HL-60 (cell line): ENCODE results near the gene FGF12.

Experiments used
- DNase-seq, 2 experiments: peaks; one replicate each; pipeline ENCODE4 v3.0.0-alpha.2; 2010 to 2020; ENCODE audit warnings: low read depth in 1 of 2, low spot score in 1 of 2
- H3K27ac ChIP-seq: fragments of 250-450 bp; sonication (Bioruptor Pico); replicated peaks from 2 replicates; pipeline ENCODE4 v1.5.1; 2020; ENCODE audit warnings: mild to moderate bottlenecking, moderate library complexity
- H3K27me3 ChIP-seq: fragments of 250-450 bp; sonication (Bioruptor Pico); 2 replicates; pipeline ENCODE4 v1.5.1; 2021; ENCODE audit warnings: mild to moderate bottlenecking, moderate library complexity; ENCODE audit not compliant: insufficient read depth, poor library complexity, severe bottlenecking
- H3K4me3 ChIP-seq: replicated peaks from 2 replicates; pipeline ENCODE4 v1.5.1; 2011; ENCODE audit warnings: mild to moderate bottlenecking, control low read depth, low read length; ENCODE audit not compliant: insufficient read depth
- GABPA ChIP-seq: IDR thresholded peaks from 2 replicates; pipeline ENCODE4 v1.6.1; 2012; ENCODE audit warnings: low read depth
- POLR2AphosphoS5 ChIP-seq: IDR thresholded peaks from 2 replicates; pipeline ENCODE4 v1.6.1; 2012; ENCODE audit warnings: low read depth
- SPI1 ChIP-seq: IDR thresholded peaks from 2 replicates; pipeline ENCODE4 v1.6.1; 2012; ENCODE audit warnings: low read depth, mild to moderate bottlenecking, borderline replicate concordance
- TF ChIP-seq, protein P1 (sequence below): IDR thresholded peaks from one replicate; pipeline ENCODE4 v1.5.1; 2011; ENCODE audit warnings: low read length, control low read depth, inconsistent platforms; ENCODE audit not compliant: insufficient read depth
- TF ChIP-seq, protein P2 (sequence below): IDR thresholded peaks from 2 replicates; pipeline ENCODE4 v1.6.1; 2012; ENCODE audit warnings: low read depth; ENCODE audit not compliant: insufficient replicate concordance

Gene FGF12

DNA sequence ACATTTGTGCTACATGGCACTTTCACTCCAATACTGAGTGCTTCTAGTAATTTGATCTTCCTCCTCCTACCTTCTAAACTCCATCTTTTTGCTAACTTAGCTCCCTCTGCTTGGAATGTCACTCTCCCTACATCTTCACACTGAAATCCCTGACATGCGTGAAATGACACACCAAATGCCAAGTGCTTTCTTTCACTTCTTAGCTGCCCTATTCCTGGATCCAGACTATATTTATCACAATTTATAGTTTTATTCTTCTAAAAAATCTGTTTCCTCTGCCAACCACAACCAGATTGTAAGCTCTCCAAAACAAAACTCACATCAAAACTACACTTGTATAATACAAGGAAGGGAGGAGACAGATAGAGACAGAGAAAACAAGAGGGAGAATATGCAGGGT lies 387.3 kb downstream of the FGF12 start:
- no peak overlapping the region for H3K4me3 ChIP-seq
- TF ChIP-seq, protein P1, sequence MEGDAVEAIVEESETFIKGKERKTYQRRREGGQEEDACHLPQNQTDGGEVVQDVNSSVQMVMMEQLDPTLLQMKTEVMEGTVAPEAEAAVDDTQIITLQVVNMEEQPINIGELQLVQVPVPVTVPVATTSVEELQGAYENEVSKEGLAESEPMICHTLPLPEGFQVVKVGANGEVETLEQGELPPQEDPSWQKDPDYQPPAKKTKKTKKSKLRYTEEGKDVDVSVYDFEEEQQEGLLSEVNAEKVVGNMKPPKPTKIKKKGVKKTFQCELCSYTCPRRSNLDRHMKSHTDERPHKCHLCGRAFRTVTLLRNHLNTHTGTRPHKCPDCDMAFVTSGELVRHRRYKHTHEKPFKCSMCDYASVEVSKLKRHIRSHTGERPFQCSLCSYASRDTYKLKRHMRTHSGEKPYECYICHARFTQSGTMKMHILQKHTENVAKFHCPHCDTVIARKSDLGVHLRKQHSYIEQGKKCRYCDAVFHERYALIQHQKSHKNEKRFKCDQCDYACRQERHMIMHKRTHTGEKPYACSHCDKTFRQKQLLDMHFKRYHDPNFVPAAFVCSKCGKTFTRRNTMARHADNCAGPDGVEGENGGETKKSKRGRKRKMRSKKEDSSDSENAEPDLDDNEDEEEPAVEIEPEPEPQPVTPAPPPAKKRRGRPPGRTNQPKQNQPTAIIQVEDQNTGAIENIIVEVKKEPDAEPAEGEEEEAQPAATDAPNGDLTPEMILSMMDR: no peak
- TF ChIP-seq GABPA (no peak), SPI1 (no peak), POLR2AphosphoS5 (no peak)
- TF ChIP-seq, protein P2, sequence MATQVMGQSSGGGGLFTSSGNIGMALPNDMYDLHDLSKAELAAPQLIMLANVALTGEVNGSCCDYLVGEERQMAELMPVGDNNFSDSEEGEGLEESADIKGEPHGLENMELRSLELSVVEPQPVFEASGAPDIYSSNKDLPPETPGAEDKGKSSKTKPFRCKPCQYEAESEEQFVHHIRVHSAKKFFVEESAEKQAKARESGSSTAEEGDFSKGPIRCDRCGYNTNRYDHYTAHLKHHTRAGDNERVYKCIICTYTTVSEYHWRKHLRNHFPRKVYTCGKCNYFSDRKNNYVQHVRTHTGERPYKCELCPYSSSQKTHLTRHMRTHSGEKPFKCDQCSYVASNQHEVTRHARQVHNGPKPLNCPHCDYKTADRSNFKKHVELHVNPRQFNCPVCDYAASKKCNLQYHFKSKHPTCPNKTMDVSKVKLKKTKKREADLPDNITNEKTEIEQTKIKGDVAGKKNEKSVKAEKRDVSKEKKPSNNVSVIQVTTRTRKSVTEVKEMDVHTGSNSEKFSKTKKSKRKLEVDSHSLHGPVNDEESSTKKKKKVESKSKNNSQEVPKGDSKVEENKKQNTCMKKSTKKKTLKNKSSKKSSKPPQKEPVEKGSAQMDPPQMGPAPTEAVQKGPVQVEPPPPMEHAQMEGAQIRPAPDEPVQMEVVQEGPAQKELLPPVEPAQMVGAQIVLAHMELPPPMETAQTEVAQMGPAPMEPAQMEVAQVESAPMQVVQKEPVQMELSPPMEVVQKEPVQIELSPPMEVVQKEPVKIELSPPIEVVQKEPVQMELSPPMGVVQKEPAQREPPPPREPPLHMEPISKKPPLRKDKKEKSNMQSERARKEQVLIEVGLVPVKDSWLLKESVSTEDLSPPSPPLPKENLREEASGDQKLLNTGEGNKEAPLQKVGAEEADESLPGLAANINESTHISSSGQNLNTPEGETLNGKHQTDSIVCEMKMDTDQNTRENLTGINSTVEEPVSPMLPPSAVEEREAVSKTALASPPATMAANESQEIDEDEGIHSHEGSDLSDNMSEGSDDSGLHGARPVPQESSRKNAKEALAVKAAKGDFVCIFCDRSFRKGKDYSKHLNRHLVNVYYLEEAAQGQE: no peak
- no peak for DNase-seq
- no peaks in the 10 kb centered on the region for H3K27me3 ChIP-seq
- H3K27ac ChIP-seq: no peak overlapping the region

DNA sequence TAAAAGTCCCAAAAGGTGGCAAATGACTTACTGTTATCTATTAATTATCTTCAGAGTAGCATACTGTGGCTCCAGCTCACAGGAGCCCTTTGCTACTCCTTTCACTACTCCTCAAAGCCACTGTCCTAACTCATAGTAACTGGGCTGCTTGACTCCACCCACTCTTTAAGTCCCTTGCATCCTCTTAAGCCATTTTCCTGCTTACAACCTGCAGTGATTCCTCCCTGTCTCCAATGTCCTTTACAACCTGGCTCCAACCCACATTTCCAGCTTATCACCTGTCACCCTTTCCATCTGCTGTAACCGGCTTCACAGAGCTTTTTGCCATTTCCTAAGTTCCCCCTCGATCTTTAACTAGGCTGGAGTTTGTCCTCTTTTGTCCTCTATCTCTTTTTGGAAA lies 388.1 kb downstream of the FGF12 start:
- H3K4me3 ChIP-seq: no peak overlapping the region
- TF ChIP-seq, protein P2: no peak
- TF ChIP-seq, protein P1: no peak
- TF ChIP-seq SPI1: no peak
- no peak for TF ChIP-seq GABPA
- no peaks in the 10 kb centered on the region for H3K27me3 ChIP-seq
- no peak for DNase-seq
- H3K27ac ChIP-seq: no peak overlapping the region

DNA sequence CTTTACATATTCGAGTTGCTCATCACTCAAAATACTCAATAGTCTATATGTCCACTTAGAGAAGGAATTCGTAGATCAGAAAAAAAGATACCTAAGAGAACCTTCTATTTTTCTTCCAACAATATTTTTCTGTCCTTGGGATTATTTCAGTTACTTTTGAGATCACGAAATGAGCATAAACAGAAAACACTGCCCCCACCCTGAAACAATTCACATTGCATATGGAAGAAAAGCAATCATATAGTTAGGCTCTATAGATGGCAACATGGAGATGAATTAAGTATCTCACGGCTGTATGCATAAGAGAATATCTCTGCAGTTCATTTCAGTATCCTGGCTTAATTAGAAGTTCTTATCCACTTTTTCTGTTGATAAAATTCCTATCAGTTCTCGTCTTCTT lies 391.1 kb downstream of the FGF12 start:
- Histone ChIP-seq H3K27ac (no peak overlapping the region), H3K27me3 (no peaks in the 10 kb centered on the region), H3K4me3 (no peak overlapping the region)
- DNase-seq: no peak
- TF ChIP-seq GABPA (no peak), SPI1 (no peak), POLR2AphosphoS5 (no peak)
- TF ChIP-seq, protein P2: no peak
- TF ChIP-seq, protein P1: no peak
